ENCODE measurements around the gene CPEB3.

The CPEB3 gene

DNA sequence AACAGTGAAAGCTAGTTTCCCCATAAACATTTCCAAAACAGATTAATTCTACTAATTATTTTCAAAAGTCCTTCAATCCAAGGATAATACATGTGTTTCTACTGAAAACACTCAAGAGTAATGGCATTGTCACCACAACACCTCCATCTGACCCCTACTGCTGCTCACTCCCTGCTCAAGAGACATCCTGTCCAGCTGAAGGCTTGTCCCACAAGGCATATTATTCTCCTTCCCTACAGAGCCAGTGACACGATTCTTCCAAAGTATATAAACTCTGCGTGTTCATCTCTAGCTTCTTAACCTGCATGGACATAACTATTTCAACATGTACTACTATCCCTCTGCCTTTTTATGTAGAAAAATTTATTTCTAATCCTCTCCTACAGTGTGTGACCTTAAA is 182.1 kb downstream of the CPEB3 start:
- TF ChIP-seq, protein P1, sequence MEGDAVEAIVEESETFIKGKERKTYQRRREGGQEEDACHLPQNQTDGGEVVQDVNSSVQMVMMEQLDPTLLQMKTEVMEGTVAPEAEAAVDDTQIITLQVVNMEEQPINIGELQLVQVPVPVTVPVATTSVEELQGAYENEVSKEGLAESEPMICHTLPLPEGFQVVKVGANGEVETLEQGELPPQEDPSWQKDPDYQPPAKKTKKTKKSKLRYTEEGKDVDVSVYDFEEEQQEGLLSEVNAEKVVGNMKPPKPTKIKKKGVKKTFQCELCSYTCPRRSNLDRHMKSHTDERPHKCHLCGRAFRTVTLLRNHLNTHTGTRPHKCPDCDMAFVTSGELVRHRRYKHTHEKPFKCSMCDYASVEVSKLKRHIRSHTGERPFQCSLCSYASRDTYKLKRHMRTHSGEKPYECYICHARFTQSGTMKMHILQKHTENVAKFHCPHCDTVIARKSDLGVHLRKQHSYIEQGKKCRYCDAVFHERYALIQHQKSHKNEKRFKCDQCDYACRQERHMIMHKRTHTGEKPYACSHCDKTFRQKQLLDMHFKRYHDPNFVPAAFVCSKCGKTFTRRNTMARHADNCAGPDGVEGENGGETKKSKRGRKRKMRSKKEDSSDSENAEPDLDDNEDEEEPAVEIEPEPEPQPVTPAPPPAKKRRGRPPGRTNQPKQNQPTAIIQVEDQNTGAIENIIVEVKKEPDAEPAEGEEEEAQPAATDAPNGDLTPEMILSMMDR (IDR thresholded peaks at IDR 0.05; ENCODE audit: control extremely low read depth, extremely low read depth, low read depth, missing control alignments), result no peak
- ChIA-PET POLR2A (no interaction called here), CTCF (interaction anchor here (0.9 to 2.3 kb wide), 4 partner anchors 16 to 326 kb away, joined by 3 to 9 read pairs (median 3); no protein-coding TSS in a partner anchor)
- no peak for DNase-seq (ENCODE audit: extremely low spot score)

DNA sequence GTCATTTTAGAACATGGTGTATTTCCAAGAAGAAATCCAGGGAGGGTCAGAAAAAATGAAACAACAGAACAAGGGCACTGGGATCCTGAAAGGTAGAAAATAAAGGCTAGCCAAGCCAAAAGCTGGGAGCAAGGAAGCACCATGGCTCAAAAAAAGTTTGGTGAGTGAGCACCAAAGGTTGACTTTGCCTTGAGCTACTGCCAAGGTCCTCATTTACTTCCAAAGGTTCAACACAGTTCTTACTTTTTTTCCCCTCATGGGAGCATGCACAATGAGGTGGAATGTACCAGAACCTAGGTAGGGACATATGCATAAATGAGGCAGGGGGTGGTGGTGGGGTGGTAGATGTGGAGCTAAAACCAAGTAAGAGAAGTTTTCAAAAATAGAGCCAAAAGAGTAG is 182.8 kb downstream of the CPEB3 start:
- POLR2A ChIA-PET, result no interaction called here
- DNase-seq (ENCODE audit: extremely low spot score), result no peak
- CTCF ChIA-PET, result interaction anchor here (0.9 to 2.3 kb wide), 4 partner anchors 15 to 327 kb away, joined by 3 to 9 read pairs (median 3); no protein-coding TSS in a partner anchor
- TF ChIP-seq, protein P1 (IDR thresholded peaks at IDR 0.05; ENCODE audit: control extremely low read depth, extremely low read depth, low read depth, missing control alignments), result no peak

DNA sequence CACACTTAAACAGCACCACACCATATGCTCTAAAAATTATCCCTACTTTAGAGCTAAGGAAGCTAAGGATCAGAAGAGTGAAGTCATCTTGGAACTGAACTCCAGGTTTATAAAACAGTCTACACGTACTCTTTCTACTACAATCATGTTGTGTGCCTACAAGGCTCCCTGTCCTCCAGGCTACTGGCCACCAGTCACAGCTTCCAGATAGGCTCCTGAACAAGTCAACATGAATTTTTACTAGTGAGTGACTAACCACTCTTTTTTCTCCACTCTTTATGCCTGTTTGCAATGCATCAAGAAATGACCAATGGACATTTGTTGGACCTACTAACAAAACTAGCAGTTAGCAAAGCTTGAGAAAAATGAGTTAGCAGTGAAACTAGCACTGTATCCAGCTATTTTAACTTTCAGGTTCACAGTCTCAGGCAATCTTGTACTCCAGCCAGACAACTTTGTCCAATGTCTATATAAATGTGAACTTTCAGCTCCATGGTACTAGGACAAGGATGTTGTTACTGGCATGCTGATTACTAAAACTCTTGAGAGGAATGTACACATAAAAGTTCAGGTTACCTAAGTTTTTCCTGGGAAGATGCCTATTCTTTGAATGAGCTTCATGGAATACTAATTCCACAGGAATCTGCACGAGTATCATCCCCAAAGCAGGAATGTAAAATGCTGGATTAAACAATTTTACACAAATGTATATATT is 187.3 kb downstream of the CPEB3 start:
- CTCF ChIA-PET, result interaction anchor here (1.0 to 1.7 kb wide), 7 partner anchors 10 to 331 kb away, joined by 3 to 6 read pairs (median 5); partner anchors contain the start of genes CPEB3 and MARCHF5
- DNase-seq (ENCODE audit: extremely low spot score), result no peak
- POLR2A ChIA-PET, result no interaction called here
- TF ChIP-seq, protein P1 (IDR thresholded peaks at IDR 0.05; ENCODE audit: control extremely low read depth, extremely low read depth, low read depth, missing control alignments), result no peak

DNA sequence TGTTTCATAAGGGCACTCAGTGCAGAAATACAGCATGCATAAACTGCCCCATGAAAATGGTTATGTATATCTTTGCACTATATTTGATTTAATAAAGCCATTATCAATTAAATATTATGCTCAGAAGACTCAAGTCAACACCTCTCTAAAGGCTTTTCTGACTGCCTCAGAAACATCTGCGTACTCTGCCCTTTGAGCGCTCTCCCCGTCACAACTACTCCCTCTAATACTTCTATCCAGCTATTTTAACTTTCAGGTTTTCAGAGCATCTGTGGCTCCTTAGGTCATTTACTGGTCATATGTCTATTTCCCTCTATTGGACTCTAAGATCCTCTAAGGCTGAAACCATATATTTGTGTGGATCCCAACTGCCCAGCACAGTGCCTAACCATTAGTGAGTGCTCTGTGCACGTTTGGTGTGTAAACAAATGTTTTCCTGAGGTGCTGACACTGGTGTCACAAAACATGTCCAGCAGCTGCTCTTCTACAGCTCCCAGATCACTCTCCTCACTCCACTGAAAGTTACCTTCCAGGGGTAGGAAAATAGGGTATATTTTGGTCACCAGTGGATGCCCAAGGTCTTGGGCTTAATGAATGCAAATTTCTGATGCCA is 188.2 kb downstream of the CPEB3 start:
- CTCF ChIA-PET, result interaction anchor here (1.0 to 2.9 kb wide), 8 partner anchors 8 to 332 kb away, joined by 3 to 15 read pairs (median 5); partner anchors contain the start of genes CPEB3 and MARCHF5
- no peak for DNase-seq (ENCODE audit: extremely low spot score)
- POLR2A ChIA-PET, result no interaction called here
- TF ChIP-seq, protein P1 (IDR thresholded peaks at IDR 0.05; ENCODE audit: control extremely low read depth, extremely low read depth, low read depth, missing control alignments), result no peak

DNA sequence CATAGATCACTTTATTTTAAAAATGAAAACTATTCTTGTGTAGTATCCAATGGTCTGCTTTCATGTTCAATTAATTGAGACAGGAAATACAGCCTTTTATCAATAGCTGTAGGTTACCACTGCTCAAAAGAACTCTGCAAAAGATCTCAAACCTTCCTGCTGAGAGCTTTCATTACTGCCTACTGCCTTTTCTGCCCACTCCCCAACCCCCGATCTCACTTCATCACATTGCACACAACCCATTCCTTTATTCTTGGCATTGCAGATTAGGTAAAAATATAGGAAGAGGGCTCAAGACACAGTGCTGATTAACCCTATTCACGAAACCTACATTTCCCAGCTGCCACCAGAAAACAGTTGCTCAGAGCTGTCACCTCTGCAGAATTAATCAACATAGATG is 195.9 kb downstream of the CPEB3 start:
- POLR2A ChIA-PET, result no interaction called here
- TF ChIP-seq, protein P1 (IDR thresholded peaks at IDR 0.05; ENCODE audit: control extremely low read depth, extremely low read depth, low read depth, missing control alignments), result no peak
- no peak for DNase-seq (ENCODE audit: extremely low spot score)
- CTCF ChIA-PET, result interaction anchor here (1.3 to 1.5 kb wide), 2 partner anchors 32 to 196 kb away, joined by 3 to 4 read pairs; partner anchors contain the start of genes CPEB3 and MARCHF5

DNA sequence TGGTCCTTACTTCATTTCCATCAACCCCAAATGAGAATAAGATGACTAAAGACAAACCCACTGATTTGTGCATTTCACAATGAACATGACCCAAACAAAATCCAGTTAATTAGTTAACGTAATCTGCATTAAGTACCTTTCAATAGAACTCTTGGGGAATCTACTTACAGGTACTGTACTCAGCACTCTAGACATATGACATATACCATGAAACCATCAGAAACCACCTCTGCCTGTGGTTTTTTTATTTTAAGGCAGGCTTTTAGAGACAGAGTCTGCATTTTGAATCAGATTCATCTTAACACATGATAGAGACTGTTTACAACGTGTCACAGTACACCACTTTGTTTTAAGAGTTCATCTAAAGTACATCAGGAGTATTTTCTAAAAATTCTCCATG is 198.9 kb downstream of the CPEB3 start:
- ChIA-PET CTCF (interaction anchor here (1.0 to 6.2 kb wide), 4 partner anchors 10 to 343 kb away, joined by 3 to 51 read pairs (median 4); partner anchors contain the start of genes CPEB3 and MARCHF5), POLR2A (no interaction called here)
- TF ChIP-seq, protein P1 (IDR thresholded peaks at IDR 0.05; ENCODE audit: control extremely low read depth, extremely low read depth, low read depth, missing control alignments), result no peak
- no peak for DNase-seq (ENCODE audit: extremely low spot score)
